IPS DF 4.7 (cell line): ENCODE data around the gene METTL24.
"Not testable (repeated sequence)": the region's sequence is repeated elsewhere in the genome, so short reads cannot be mapped to it uniquely, and the experiment has no call there.

Source experiments
- DNase-seq: peaks from one replicate; pipeline ENCODE4 v3.0.0-alpha.2; 2013; ENCODE audit warnings: low spot score; ENCODE audit errors: extremely low read depth

The METTL24 gene

GRCh38 chr6:110363748-110364147 is 5.6 kb upstream of the METTL24 start:
- no peak for DNase-seq

- DNase-seq = no peak
Observed at GRCh38 chr6:110360676-110361075, 2.5 kb upstream of the METTL24 start.

GRCh38 chr6:110359556-110359955 is 1.4 kb upstream of the METTL24 start:
- no peak for DNase-seq

- DNase-seq = no peak
Observed at GRCh38 chr6:110358553-110359160, 508 bp upstream of the METTL24 start.

GRCh38 chr6:110357298-110357663 is 868 bp downstream of the METTL24 start:
- no peak for DNase-seq

GRCh38 chr6:110356778-110357177 is 1.4 kb downstream of the METTL24 start:
- no peak for DNase-seq

GRCh38 chr6:110355727-110356126 is 2.4 kb downstream of the METTL24 start:
- DNase-seq = no peak

- DNase-seq = no peak
Observed at GRCh38 chr6:110355022-110355421, 3.1 kb downstream of the METTL24 start.

- DNase-seq = no peak
Observed at GRCh38 chr6:110354153-110354552, 4.0 kb downstream of the METTL24 start.

GRCh38 chr6:110353457-110354001 is 4.6 kb downstream of the METTL24 start:
- DNase-seq = no peak

GRCh38 chr6:110352563-110353262 is 5.4 kb downstream of the METTL24 start:
- no peak for DNase-seq

- no peak for DNase-seq
Observed at GRCh38 chr6:110351986-110352385, 6.2 kb downstream of the METTL24 start.

GRCh38 chr6:110351546-110351945 is 6.6 kb downstream of the METTL24 start:
- DNase-seq = no peak

GRCh38 chr6:110350593-110350992 is 7.6 kb downstream of the METTL24 start:
- not testable (repeated sequence) for DNase-seq

GRCh38 chr6:110348961-110349690 is 9.0 kb downstream of the METTL24 start:
- DNase-seq = no peak

- no peak for DNase-seq
Observed at GRCh38 chr6:110345025-110345424, 13.1 kb downstream of the METTL24 start.

- DNase-seq = no peak
Observed at GRCh38 chr6:110342759-110343158, 15.4 kb downstream of the METTL24 start.

GRCh38 chr6:110341663-110342596 is 16.2 kb downstream of the METTL24 start:
- DNase-seq = no peak

- no peak for DNase-seq
Observed at GRCh38 chr6:110341067-110341466, 17.1 kb downstream of the METTL24 start.

GRCh38 chr6:110340392-110340965 is 17.7 kb downstream of the METTL24 start:
- DNase-seq = no peak
